Measurements from ENCODE around the gene EBP. TPM values are rescaled to one million over a fixed set of nuclear protein-coding genes. Genes with fewer than 3 reads are reported as not detected.

EBP gene
- total and polyA plus RNA-seq, 9 of the 15 experiments (the other 6 are each of a cell fraction or from before 2014, with no cell fraction given) = 228 to 987 (median 274) TPM

DNA sequence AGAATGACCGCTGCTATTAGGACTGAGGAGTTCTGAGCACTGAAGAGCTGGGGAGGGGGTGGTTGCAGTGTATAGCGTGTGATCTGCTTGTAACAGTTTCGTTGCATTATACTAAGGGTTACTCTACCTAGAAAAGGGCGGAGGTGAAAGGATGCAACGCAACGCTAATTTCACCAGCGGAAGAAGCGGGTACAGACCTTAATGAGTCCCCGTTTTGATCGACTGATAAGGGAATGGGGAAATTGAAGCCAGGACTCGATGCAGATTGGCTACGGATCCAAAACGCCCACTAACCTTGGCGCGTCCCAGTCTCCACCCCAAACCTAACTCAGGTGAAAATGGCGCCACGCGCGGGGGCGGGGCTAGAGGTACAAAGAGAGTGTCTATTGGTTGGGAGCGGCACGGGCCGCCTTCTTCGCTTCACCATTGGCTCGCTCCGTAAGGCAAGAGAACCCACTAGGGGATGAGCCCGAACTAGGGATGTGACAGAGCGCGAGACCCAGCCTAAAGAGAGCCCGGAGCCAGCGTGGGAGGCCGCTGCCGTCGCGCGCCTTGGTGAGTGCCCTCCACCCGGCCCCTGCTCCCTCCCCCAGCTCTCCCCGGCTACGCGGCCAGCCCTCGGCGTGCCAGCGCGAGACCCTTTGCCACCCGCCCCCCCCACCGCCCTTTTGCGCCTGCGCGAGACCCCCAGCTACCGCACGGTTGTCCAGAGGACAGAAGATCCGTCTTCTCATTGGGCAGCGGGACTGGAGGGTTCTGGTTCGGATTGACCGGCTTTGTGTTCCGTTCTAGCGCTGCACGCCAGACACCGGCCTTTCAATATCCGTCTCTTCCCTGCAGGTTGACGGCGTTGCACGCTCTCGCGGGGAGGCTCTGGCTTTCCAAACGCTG lies at the start of gene EBP (continued):
- TF ChIP-seq, protein P1, sequence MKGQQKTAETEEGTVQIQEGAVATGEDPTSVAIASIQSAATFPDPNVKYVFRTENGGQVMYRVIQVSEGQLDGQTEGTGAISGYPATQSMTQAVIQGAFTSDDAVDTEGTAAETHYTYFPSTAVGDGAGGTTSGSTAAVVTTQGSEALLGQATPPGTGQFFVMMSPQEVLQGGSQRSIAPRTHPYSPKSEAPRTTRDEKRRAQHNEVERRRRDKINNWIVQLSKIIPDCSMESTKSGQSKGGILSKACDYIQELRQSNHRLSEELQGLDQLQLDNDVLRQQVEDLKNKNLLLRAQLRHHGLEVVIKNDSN (CRISPR knock-in tag; IDR thresholded peaks at IDR 0.05) = peak; percentile 94
- peak; percentile 84 for TF ChIP-seq ZEB2 (IDR thresholded peaks at IDR 0.05)
- TF ChIP-seq ZBTB8A (IDR thresholded peaks at IDR 0.05; ENCODE audit: partially characterized antibody) = no peak
- TF ChIP-seq PHB2 (IDR thresholded peaks at IDR 0.05; ENCODE audit: low read depth) = no peak
- no peak for TF ChIP-seq HDAC8 (tag; IDR thresholded peaks at IDR 0.05)
- peak; percentile 96 for TF ChIP-seq BHLHE40 (IDR thresholded peaks at IDR 0.05; ENCODE audit: low read length)
- no peak for TF ChIP-seq RBM22 (IDR thresholded peaks at IDR 0.05; ENCODE audit: low read depth, low read length, poor library complexity, severe bottlenecking)
- TF ChIP-seq, protein P2, sequence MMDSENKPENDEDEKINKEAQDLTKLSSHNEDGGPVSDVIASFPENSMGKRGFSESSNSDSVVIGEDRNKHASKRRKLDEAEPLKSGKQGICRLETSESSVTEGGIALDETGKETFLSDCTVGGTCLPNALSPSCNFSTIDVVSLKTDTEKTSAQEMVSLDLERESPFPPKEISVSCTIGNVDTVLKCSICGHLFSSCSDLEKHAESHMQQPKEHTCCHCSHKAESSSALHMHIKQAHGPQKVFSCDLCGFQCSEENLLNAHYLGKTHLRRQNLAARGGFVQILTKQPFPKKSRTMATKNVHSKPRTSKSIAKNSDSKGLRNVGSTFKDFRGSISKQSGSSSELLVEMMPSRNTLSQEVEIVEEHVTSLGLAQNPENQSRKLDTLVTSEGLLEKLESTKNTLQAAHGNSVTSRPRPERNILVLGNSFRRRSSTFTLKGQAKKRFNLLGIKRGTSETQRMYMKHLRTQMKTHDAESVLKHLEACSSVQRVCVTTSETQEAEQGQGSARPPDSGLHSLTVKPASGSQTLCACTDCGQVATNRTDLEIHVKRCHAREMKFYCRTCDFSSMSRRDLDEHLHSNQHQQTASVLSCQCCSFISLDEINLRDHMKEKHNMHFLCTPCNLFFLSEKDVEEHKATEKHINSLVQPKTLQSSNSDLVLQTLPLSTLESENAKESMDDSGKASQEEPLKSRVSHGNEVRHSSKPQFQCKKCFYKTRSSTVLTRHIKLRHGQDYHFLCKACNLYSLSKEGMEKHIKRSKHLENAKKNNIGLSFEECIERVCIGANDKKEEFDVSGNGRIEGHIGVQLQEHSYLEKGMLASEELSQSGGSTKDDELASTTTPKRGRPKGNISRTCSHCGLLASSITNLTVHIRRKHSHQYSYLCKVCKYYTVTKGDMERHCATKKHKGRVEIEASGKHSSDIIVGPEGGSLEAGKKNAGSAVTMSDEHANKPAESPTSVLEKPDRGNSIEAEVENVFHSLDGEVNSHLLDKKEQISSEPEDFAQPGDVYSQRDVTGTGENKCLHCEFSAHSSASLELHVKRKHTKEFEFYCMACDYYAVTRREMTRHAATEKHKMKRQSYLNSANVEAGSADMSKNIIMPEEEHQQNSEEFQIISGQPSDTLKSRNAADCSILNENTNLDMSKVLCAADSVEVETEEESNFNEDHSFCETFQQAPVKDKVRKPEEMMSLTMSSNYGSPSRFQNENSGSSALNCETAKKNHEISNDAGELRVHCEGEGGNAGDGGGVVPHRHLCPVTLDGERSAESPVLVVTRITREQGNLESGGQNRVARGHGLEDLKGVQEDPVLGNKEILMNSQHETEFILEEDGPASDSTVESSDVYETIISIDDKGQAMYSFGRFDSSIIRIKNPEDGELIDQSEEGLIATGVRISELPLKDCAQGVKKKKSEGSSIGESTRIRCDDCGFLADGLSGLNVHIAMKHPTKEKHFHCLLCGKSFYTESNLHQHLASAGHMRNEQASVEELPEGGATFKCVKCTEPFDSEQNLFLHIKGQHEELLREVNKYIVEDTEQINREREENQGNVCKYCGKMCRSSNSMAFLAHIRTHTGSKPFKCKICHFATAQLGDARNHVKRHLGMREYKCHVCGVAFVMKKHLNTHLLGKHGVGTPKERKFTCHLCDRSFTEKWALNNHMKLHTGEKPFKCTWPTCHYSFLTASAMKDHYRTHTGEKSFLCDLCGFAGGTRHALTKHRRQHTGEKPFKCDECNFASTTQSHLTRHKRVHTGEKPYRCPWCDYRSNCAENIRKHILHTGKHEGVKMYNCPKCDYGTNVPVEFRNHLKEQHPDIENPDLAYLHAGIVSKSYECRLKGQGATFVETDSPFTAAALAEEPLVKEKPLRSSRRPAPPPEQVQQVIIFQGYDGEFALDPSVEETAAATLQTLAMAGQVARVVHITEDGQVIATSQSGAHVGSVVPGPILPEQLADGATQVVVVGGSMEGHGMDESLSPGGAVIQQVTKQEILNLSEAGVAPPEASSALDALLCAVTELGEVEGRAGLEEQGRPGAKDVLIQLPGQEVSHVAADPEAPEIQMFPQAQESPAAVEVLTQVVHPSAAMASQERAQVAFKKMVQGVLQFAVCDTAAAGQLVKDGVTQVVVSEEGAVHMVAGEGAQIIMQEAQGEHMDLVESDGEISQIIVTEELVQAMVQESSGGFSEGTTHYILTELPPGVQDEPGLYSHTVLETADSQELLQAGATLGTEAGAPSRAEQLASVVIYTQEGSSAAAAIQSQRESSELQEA (IDR thresholded peaks at IDR 0.05; ENCODE audit: low read depth) = no peak
- no peak for TF ChIP-seq PYGO2 (tag; IDR thresholded peaks at IDR 0.05)
- peak; percentile 77 for TF ChIP-seq POLR2A (conservative IDR thresholded peaks at IDR 0.05)
- TF ChIP-seq SUPT5H (IDR thresholded peaks at IDR 0.05) = peak; percentile 71
- TF ChIP-seq, protein P3, sequence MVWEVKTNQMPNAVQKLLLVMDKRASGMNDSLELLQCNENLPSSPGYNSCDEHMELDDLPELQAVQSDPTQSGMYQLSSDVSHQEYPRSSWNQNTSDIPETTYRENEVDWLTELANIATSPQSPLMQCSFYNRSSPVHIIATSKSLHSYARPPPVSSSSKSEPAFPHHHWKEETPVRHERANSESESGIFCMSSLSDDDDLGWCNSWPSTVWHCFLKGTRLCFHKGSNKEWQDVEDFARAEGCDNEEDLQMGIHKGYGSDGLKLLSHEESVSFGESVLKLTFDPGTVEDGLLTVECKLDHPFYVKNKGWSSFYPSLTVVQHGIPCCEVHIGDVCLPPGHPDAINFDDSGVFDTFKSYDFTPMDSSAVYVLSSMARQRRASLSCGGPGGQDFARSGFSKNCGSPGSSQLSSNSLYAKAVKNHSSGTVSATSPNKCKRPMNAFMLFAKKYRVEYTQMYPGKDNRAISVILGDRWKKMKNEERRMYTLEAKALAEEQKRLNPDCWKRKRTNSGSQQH (CRISPR knock-in tag; IDR thresholded peaks at IDR 0.05) = no peak
- TF ChIP-seq ZFP36 (IDR thresholded peaks at IDR 0.05; ENCODE audit: low read depth, low read length, partially characterized antibody) = no peak
- no peak for TF ChIP-seq ZNF124 (CRISPR knock-in tag; IDR thresholded peaks at IDR 0.05)
- no peak for TF ChIP-seq PTTG1 (tag; IDR thresholded peaks at IDR 0.05; ENCODE audit: low read depth)
- peak; percentile 92 for TF ChIP-seq RBFOX2 (IDR thresholded peaks at IDR 0.05; ENCODE audit: low read depth, low read length)
- TF ChIP-seq THRAP3 (IDR thresholded peaks at IDR 0.05; ENCODE audit: borderline replicate concordance) = no peak
